Measurements from ENCODE around the gene TMX1.

Gene TMX1

DNA sequence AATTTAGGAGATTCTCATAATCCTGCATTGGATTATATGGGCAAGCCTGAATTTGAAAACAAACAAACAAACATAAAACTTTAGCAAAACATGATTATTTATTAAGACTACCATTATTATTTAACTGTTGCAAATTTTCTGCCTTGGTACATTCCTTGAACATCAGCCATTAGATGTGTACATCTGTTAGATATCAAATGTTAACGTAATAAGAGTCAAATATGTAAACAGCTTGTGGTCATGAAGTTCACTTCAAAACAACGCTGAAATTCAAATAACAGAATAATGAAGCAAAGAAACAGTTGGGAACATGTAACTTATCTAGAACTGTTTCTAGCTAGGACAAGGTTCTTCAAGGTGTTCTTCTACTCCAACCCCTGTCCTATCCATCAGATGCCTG lies 14.3 kb upstream of the TMX1 start:
- TF ChIP-seq, protein P1, sequence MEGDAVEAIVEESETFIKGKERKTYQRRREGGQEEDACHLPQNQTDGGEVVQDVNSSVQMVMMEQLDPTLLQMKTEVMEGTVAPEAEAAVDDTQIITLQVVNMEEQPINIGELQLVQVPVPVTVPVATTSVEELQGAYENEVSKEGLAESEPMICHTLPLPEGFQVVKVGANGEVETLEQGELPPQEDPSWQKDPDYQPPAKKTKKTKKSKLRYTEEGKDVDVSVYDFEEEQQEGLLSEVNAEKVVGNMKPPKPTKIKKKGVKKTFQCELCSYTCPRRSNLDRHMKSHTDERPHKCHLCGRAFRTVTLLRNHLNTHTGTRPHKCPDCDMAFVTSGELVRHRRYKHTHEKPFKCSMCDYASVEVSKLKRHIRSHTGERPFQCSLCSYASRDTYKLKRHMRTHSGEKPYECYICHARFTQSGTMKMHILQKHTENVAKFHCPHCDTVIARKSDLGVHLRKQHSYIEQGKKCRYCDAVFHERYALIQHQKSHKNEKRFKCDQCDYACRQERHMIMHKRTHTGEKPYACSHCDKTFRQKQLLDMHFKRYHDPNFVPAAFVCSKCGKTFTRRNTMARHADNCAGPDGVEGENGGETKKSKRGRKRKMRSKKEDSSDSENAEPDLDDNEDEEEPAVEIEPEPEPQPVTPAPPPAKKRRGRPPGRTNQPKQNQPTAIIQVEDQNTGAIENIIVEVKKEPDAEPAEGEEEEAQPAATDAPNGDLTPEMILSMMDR (IDR thresholded peaks at IDR 0.05): no peak

DNA sequence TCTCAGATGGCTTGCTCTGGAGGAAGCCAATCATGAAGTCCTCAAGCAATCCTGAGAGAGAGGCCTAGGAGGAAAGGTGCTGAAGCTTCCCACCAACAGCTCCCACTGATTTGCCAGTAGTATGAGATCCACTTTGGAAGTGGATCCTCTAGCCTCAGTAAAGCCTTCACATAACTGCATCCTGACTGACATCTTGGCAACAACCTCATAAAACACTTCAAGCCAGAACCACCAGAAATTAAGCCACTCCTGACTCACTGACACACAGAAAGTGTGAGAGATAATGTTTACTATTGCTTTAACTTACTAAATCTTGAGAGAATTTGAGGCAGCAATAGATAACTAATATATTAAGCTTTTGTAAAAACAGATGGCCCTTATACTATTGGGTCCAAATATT lies 11.7 kb upstream of the TMX1 start:
- TF ChIP-seq, protein P1 (IDR thresholded peaks at IDR 0.05): no peak

DNA sequence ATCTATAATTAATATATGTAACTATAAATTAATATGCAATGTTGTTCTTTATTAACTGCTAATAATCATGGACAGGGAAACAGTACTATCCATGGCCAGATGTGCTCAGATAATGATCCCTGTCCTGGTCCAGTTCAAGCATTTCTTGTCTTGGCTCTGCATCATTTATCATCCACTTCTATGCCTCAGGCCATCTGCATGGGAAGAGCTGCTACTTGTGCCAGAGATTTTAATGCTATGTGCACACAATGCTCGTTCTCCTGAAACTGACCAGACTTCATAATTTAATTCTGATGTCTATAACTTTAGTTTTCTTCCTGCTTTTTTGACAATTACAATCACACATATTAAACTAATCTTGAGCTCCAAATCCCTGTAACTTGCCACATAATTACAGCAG lies 11.2 kb upstream of the TMX1 start:
- TF ChIP-seq, protein P1 (IDR thresholded peaks at IDR 0.05): no peak

DNA sequence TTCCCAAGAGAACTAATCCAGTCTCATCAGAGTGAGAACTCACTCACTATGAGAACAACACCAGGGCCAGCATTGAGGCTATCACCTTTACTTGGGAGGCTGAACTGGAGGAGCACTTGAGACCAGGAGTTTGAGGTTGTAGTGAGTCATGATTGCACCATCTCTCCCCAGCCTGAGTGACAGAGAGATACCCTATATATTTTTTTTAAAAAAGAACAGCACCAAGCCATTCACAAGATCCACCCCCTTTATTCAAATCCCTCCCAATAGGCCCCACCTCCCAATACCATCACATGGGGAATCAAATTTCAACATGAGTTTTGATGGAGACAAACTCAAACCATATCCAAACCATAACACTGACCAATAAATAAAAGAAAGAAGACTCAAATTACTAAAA lies 3.7 kb upstream of the TMX1 start:
- TF ChIP-seq, protein P1 (IDR thresholded peaks at IDR 0.05): no peak

DNA sequence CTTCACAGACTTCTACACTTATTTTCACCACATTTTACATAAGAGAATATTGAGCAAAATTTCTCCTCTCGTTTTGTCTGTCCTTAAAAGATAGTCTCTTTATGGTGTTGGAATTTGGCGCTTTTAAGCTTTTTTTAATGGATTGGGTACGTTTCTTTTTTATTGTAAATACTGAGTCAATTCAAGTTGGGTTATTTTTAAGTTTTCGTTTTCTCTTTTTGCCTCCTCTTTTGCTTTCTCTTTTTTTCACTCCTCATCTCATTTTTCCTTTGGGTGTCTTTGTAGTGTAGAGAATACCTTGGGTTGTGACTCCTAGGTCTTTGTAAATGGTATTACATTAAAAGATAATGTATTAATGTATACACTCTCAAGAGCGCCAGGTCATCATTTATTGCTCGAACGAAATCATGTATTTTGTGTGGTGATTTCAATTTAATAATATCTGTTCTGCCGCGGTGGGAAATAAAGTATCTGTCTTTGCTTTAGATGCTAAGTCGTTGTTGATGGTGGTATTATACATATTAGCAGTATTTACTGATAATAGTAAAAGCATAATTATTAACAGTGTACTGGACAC lies 845 bp downstream of the TMX1 start:
- TF ChIP-seq, protein P1 (IDR thresholded peaks at IDR 0.05): no peak

DNA sequence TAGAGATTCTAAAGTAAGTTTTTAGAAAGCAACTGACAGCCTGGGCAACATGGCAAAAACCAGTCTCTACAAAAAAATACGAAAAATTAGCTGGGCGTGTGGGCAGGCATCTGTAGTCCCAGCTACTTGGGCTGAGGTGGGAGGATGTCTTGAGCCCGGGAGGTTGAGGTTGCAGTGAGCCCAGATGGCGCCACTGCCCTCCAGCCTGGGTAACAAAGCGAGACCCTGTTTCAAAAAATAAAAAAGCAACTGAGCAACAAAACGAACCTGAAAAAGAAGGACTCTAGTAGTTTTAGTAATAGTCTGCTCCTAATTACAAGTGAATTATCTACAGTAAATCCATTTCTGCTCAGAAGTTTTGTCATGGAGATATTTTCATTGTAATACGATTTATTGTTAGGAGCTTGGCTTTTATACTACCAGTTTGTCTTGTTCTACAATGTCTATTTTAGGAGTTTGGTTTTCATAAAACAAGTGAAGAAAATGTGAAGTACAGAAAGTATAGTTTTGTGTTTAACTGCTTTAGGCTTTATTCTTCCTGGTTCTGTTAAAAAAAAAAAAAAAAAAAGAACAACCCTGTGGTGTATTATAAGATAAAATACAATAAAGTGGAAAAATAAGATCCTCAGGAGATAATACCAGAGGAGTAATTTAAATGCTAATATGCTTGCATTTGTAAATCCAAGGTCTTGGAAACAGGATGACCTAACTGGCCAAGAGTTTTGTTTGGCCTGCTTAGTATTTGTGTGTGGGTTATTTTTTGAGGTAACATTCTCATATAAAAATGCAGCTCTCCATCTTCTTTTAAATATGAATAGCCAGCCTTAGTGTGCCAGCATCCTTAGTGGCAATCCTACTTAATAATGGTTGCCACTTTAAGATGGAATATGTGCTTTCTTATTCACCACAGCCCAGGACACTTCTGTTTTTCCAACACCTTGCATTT lies 2.8 kb downstream of the TMX1 start:
- TF ChIP-seq, protein P1 (IDR thresholded peaks at IDR 0.05): no peak

DNA sequence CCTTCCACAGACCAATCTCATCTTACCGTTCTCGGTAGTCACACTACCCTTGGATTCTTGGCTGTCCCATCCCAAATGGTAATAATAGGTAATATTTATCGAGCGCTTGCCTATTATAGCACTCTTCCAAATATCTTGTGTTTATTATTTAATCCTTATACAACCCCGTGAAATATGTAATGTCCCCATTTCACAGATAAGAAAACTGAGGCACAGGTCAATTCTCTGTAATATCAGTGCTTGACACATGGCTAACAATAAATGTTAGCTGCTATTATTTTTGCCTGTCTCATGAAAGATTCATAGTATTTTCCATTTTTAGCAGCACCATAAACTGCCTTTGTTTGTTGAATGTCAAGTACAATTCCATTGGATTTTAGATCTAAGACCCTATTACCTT lies 4.5 kb downstream of the TMX1 start:
- TF ChIP-seq, protein P1 (IDR thresholded peaks at IDR 0.05): no peak
